GM19467 (cell line): Measurements from ENCODE around the gene NINL.

Experiments used
- ATAC-seq: cut with Tn5 transposase; IDR thresholded peaks from one replicate; pipeline ENCODE4 v1.9.1; 2021; ENCODE audit warnings: mild to moderate bottlenecking, moderate library complexity; ENCODE audit not compliant: unreplicated experiment

The NINL gene

DNA sequence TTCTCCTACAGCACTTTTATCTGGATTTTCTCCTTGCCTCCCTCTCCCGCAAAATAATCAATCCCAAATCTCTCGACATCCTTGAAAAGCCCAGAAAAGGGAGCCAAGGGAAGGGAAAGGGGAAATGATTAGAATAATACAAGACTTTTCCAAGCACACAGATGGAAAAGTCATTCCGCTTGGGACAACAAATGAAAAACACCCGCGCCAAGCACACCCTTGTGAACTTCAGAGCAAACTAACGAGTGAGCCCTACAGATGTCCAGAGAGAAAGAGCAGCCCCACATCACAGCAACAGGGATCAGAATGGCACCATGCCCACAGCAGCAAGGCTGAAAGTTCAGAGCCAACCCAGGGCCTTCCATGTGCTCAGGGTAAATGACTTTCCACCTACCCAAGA is 49.6 kb downstream of the NINL start:
- ATAC-seq: no peak

DNA sequence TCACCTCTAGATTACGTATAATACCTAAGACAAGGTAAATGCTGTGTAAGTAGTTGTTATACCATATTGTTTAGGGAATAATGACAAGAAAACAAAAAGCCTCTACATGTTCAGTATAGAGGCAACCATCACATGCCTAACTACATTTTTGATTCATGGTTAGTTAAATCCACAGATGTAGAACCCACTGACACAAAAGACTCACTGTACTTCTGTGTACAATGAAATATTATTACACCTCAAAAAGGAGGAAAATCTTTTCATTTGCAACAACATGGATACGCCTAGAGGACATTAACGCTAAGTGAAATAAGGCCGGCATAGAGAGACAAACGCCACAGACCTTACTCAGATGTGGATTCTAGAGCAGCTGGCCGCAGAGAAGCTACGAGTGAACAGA is 50.5 kb downstream of the NINL start:
- no peak for ATAC-seq

DNA sequence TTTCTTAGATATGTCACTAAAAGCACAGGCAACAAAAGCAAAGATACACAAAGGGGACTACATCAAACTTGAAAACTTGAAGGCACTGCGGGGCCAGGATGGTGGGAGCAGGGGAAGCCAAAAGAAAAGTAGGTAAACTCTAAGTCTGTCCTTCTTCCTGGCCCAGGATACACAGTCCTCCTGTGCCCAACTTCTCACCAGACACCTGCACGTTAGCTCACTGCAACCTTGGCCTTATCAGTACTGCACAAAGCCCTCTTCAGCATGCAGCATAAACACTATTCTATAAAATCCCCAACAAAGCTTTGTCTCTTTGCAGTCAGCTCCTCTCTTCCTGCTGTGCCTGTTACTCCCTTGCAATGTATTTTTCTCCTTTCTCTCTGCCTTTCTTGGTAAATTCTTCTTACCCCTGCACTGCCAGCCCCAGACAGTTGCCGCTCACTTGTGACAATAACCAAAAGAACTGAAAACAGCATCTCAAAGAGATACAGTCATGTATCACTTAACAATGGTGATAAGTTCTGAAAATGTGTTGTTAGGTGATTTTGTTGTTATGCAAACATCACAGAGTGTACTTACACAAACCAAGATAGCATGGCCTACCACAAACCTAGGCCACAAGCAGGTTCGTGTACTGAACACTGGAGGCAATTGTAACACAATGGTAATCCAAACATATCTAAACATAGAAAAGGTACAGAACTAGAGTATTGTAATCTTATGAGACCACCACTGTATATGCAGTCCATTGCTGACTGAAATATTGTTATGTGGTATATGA is 51.2 kb downstream of the NINL start:
- ATAC-seq: no peak

DNA sequence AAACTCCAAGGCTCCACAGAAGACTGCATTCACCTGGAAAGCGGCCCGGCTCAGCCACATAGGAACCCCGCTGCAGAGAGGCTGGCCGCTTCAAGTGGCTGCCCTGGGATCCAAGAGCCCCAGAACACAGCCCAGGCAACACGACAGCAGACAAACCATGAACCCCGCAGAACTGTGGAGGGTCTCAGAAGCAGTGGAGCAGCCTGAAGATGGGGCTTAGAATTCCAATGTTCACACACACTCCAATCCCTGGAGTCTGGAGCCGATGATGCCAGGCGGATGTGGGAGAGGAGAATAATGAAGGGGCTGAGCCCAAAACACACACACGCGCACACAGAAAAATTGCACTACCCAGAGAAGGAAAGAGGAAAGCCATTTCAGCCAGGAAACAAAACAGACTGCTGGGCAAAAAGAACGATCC is 52.4 kb downstream of the NINL start:
- no peak for ATAC-seq

DNA sequence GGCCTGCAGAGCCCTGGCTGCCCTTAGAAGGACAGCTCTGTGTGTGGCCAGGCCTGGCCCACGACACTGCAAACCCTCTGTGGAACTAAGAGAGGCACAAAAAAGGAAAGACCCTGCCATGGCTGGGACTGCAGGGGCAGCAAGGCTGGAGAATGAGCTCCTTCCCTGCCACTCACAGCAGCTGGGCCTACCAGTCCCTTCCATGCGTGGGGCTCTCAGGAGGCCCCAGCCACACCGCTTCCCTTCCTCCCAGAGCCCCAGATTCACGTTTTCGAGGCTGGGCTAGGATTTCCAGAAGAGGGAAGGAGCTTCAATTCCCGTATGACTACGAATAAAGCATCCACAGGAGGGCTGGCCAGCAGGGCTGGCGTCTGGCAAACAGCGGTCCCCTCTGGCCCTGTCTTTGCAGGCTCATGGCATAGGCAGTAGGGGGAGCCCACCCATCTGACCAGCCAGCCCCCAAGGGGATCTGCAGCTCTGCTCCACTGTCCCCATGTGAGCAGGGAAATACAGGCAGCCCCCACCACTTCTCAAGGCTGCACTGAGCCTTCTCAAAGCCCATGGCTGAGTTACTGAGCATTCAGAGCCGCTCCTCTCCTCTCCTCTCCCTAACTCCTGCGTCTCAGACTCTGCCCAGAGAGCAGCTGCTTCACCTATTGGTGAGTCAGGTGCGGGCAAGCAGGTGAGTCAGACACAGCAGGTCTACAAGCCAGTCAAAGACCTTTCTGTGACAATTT is 53.1 kb downstream of the NINL start:
- ATAC-seq: no peak

DNA sequence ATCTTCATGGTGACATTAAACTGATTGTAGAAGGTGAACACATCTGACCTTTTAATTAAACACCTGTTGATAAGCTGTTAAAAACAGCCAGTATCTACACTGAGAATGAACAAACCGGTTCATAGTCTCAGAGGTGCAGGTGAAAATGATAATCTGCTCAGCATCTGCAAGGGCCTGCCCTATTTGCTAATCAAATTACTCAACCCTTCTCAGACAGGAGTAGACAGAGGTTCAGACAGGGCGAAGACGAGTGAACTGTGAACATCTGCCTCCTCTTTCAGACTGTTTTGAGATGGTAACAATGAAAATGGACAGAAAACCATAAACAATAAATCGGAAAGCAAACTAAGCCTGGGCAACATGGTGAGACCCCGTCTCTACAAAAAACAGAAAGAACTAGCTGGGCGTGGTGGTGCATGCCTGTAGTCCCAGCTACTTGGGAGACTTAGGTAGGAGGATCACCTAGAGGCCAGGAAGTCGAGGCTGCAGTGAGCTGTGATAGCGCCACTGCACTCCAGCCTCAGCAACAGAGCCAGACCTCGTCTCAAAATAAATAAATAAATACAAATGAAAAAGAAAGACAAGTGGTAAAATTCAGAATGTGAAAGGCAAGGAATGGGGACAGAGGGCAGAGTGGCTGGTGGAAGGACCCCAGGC is 55.9 kb downstream of the NINL start:
- no peak for ATAC-seq

DNA sequence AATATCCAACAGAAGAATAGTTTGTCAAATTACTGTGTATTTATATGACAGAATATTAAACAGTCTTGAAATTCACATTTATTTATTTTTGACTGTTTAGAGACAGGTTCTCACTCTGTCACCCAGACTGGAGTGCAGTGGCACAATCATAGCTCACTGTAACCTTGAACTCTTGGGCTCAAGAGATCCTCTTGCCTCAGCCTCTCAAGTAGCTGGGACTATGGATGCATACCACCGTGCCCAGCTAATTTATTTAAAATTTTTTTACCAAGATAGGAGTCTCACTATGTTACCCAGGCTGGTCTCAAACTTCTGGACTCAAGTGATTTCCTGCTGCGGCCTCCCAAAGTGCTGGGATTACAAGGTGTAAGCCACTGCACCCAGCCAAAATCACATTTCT is 57.4 kb downstream of the NINL start:
- ATAC-seq: no peak

DNA sequence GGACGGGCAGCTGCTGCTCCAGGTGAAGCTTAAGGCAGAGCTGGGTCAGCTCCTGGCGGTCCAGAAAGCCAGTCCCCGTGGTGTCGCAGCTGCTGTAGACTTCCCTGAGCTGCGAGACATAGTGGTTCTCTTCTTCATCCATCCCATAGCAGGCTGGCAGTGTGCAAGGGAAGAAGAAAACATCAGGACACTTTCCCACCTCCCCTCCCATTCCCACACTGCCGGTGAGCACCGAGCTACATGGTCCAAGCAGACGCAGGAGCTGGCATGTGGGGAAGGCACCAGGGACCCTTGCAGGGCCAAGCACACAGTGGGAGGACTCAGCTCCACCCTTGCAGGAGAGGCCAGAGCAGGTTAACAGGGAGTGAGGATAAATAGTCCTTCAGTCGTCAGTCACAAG is 58.9 kb downstream of the NINL start:
- no peak for ATAC-seq

DNA sequence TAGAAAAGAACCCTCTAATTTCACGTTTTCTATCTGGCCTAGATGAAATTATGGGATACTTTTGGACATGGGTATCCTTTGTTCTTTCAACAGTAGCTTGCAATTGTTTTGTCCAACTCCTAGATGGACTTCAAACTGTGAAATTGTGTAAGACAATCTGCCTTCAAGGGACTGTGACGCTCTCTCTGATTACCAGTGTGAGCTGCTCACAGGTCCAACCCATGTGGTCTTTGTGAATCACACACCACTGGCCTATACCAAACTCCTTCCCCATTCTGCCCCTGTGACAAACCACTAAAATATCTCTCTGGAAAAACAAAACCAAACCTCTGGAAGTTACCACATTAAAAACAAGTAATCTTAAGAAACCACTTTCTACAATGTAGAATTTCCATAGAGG is 59.5 kb downstream of the NINL start:
- no peak for ATAC-seq

DNA sequence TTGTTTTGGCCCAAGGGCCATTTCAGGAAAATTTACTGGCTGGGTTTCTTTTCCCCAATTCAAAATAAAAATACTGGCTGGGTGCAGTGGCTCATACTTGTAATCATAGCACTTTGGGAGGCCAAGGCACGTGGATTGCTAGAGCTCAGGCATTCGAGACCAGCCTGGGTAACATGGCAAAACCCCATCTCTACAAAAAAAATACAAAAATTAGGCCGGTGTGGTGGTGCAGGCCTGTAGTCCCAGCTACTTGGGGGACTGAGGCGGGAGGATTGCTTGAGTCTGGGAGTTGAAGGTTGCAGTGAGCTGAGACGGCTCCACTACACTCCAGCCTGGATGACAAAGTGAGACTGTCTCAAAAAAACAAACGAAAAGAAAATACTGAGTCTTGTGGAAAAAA is 60.0 kb downstream of the NINL start:
- no peak for ATAC-seq

DNA sequence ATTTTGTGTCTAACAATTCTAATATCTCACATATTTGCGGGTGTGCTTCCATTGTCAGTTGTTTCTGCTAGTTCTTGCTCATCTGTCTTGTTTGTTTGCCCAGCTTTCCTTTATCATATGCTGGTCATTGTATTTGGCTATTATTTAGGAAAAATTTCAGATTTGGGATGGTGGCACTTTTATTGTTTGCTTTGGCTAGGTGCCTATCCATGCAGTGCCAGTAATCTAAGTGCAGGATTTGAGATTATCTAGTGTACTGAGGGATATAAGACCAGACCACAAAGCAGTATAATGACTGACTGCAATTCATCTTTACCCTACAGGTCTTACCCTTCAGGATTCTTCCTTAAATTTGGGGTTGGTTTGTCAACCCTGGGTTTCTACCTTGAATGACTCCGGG is 63.9 kb downstream of the NINL start:
- ATAC-seq: no peak

DNA sequence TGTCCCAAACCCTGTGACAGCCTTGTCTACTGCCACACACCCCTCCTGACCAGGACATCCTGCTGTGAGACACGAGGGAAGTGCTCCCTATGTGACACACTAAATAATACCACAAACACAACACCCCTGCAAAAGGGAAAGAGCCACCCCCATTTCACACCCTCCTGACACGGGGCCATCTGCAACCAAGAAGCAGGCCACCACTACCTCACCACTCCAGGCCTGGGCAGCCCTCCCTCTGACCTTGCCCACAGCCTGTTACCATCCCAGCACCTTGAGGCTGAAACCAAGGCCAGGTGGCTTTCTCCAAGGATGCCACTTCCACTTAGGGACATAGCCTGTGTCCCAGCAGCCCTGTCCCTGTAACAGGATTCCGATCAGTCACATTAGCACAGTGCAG is 68.2 kb downstream of the NINL start:
- ATAC-seq: no peak

DNA sequence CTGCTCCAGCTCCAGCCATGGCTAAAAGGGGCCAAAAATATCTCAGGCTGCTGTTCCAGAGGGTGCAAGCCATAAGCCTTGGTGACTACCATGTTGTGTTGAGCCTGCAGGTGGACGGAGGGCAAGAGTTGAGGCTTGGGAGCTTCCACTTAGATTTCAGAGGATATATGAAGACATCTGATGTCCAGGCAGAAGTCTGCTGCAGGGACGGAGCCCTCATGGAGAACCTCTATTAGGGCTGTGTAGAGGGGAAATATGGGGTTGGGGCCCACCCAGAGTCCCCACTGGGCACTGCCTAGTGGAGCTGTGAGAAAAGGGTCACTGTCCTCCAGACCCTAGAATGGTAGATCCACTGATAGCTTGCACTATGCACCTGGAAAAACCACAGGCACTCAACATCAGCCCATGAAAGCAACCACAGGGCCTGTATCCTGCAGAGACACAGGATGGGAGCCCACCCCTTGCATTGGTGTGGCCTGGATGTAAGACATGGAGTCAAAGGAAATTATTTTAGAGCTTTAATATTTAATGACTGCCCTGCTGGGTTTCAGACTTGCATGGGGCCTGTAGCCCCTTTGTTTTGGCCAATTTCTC is 70.5 kb downstream of the NINL start:
- no peak for ATAC-seq

DNA sequence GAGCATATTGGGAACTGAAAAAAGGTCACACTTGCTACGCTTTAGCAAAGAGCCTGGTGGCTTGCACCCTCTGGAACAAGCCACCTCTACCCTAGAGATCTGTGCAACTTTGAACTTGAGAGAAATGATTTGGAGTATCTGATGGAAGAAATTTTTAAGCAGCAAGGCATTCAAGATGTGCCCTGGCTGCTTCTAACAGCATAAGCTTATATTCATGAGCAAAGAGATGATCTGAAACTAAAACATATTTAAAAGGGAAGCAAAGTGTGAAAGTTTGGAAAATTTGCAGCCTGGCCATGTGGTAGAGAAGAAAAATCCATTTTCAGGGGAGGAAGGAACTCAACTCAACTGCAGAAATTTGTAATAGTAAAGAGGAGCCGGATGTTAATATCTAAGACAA is 71.1 kb downstream of the NINL start:
- no peak for ATAC-seq

DNA sequence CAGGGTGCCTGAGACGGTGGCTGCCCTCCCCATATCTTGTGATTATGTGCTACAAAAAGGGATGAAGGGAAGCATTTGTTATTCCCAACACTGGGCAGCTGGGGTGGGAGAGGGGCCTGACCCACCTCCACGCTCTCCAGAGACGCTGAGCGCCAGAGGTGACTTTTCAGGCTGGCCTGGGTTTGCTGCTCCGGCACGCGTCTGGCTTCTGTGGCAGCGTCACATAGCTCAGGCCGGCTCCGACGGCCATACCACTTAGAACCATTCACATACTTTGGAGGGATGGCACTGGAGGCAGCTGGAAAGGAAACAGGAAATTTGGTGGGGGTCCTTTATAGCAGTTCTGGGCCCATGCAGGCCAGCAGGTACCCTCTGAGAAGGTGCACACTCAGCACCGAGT is 72.6 kb downstream of the NINL start:
- ATAC-seq: no peak

DNA sequence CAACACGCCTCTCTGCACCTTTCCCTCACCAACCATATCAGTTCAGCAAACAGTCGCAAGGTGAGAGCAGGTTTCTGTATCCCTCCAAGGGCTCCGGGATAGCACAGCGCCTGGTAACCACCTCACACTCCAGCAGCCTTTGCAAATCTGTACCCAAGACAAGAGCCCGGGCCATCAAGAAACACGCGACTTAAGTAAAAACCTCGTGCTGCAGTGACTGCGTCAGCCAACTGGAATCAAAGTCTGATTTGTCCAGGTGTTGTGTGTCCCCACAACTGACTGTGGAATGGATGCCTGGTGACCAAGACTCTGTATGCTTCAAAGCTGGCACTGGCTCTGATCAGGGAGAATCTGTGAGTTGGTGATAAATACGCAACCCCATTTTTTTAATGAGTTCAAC is 74.1 kb downstream of the NINL start:
- no peak for ATAC-seq

DNA sequence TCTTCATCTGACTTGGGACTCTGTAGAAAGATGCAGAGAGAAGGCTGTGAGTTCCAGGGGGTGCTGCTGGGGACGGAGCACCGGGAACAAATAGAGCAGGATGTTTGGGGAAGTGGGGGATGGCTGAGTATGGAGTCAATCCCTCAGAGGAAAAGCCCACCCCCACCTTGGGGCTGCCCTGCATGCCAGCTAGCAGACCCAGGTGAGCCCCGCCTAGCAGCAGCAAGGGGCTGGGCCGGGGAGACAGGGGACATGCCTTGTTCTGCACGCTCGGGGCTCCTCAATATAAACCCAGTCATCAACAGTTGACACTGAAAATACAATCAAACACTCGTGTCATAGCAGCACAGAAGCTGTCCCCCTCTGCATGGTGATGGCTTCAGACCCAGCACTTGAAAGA is 74.6 kb downstream of the NINL start:
- ATAC-seq: no peak

DNA sequence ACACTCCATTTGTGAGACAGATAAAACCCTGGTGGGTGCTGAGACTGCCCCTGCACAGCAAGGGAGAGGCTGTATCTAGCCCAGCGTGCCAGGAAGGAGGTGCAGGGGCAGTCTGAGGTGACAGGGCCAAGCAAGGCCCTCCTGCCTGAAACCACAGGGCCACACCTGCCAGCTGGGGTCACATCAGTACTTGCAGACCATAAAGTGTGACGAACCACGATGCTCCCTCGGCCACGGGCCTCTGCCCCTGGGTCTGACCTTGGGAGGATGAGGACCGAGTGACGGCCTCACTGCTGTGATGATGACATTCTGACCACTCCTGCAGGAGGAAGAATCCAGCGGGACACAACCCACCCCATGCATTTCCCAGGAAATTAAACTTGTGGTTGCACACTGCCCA is 75.1 kb downstream of the NINL start:
- no peak for ATAC-seq

DNA sequence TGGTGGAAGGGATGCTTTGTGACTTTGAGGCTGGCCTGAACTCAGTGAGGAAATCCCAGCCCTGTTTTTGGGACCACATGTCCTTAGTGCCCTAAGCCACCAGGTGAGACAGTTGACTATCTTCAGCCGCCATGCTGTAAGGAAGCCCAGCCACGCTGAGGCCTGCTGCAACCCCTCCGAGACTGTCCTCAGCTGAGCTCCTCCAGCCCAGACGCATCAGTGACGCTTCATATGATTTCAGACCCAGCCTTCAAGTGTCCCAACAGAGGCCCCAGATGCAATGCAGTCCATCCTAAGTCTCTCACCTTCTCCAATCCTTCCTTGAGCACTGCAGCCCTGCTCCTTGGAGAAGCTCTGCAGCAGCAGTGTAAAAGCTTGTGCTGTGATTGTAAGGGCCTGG is 76.2 kb downstream of the NINL start:
- no peak for ATAC-seq

DNA sequence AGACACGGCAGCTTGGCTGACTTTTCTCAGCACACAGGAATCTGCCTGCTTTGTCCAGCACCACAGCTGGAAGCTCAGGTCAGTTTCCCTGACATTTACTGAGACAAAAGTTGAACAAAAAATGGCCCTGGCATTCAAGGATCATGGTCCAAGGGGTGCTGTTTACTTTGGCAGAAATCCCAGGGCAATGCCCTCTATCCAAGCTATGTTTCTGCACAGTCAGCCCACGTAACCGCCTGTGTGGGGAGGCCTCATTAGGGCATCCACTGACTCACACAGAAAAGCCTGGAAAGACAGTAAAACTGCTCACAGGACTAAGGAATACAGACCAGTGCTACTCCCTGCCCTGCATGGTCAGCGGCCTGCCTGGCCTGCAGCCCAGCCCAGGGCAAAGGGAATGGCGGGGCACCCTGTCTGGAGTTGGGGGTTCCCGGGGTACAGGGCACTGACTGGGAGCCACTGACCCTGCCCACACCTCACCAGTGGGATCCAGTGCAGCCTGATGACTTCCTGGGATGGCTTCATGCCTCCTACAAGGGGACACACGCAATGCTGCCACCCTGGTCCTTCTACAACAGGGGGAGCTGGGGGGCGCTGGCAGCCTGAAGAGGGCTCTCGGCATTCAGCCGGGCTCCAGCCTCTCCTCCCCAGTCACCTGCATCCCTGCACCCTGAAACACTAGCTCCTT is 77.1 kb downstream of the NINL start:
- no peak for ATAC-seq

DNA sequence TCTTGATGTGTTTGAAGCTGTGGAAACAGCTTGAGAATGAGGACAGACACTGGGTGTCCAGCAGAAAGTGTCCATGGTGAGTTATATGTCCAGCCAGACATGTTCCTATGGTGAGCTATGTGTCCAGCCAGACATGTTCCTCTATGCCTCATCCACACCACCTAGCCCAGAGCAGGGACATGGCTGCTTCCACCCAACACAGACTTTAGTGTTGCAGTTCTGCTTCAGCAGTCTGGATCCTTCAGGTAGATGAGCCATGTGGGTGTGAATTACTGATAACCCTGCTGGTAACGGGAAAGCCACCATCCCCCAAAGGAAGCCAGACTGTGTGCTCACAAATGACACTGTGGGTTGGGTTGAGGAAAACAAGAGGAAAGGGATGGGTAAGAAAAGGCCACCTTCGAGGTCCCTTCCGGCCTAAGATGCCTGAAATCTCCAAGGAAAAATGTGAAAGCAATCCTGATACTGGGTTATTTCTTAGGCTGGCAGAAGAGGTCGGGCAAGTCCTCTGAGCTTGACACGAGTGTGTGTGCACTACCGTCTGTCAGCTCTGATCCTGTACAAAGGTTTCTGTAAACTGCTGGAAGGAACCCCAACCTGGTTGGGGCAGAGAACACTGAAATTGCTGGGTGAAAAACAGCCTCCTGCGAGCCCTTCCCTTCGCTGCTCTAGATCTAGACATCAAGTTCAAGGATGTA is 77.8 kb downstream of the NINL start:
- ATAC-seq: no peak
